22Rv1 (cell line): ENCODE data around the gene FRS3.
"Not testable (repeated sequence)": the region's sequence is repeated elsewhere in the genome, so short reads cannot be mapped to it uniquely, and the experiment has no call there.

Source experiments
- H3K27ac ChIP-seq: fragments of 450-650 bp; 2 replicates; pipeline ENCODE4 v1.5.1; 2017
- CTCF ChIP-seq: fragments of 450-650 bp; IDR thresholded peaks from 2 replicates; pipeline ENCODE4 v1.5.1; 2017; ENCODE audit warnings: mild to moderate bottlenecking
- ZFX ChIP-seq: fragments of 450-650 bp; IDR thresholded peaks from 2 replicates; pipeline ENCODE4 v1.6.1; 2017; ENCODE audit warnings: antibody characterized with exemption, borderline replicate concordance

FRS3 gene

GRCh38 chr6:41818271-41819054 lies 38.8 kb upstream of the FRS3 start:
- no peak overlapping the region for H3K27ac ChIP-seq
- TF ChIP-seq ZFX, result no peak
- TF ChIP-seq CTCF, result no peak

- TF ChIP-seq CTCF, result no peak
- no peak for TF ChIP-seq ZFX
- H3K27ac ChIP-seq, result no peak overlapping the region
Observed at GRCh38 chr6:41815587-41815986, 35.9 kb upstream of the FRS3 start.

DNA sequence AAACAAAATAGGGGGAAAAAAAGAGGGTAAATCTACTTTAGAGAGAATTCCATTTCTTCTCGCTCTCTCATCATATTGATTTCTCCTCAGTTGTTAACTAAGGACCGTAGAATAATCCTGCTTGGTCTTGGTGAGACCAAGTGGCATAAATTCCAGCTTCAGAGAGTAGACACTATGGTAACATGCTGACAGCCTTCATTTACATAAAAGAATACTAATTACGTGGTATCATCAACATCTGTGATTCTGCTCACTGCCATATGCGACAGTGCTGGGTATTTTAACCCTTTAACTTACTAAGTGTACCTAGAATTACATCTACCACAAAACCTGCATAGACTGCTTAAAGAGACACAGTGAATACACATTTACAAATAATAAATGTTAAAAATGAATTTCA lies 34.9 kb upstream of the FRS3 start:
- TF ChIP-seq CTCF, result no peak
- TF ChIP-seq ZFX, result no peak
- no peak overlapping the region for H3K27ac ChIP-seq

GRCh38 chr6:41813956-41814355 lies 34.3 kb upstream of the FRS3 start:
- TF ChIP-seq ZFX (no peak), CTCF (no peak)
- no peak overlapping the region for H3K27ac ChIP-seq

GRCh38 chr6:41813469-41813868 lies 33.8 kb upstream of the FRS3 start:
- H3K27ac ChIP-seq, result no peak overlapping the region

GRCh38 chr6:41811946-41812345 lies 32.2 kb upstream of the FRS3 start:
- not testable (repeated sequence) for H3K27ac ChIP-seq

More at GRCh38 chr6:41813469-41813868, 33.8 kb upstream of the FRS3 start:
- TF ChIP-seq ZFX, result no peak
- no peak for TF ChIP-seq CTCF

DNA sequence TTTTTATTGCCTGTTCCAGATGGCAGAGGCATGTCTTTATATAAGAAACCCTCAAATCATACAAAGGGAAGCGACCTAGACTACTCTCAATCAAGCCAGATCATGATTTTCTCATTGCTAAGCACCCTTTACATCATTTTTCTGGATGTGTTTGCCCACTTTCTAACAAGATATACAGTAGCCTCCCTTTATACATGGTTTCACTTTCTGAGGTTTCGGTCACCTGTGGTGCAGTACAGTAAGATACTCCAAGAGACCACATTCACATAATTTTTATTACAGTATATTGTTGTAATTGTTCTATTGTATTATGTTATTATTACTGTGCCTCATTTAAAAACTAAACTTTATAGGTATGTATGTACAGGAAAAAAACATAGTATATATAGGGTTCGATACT lies 31.4 kb upstream of the FRS3 start:
- no peak overlapping the region for H3K27ac ChIP-seq
- no peak for TF ChIP-seq CTCF
- no peak for TF ChIP-seq ZFX
